Transverse colon (tissue), 4 donors: ENCODE measurements around the gene SHISA7. TPM values are rescaled to one million over a fixed set of nuclear protein-coding genes. Genes with fewer than 3 reads are reported as not detected.

Experiments
- DNase-seq: peaks from one replicate; pipeline ENCODE4 v3.0.0-alpha.2; 2019
- H3K27ac ChIP-seq, 4 donors: fragments of 200-600 bp; sonication (generic); 2 replicates each; pipeline ENCODE4 v1.5.1; 2016 to 2018; ENCODE audit warnings: inconsistent platforms in 4 of 4
- H3K27me3 ChIP-seq: fragments of 200-600 bp; sonication (generic); 2 replicates; pipeline ENCODE4 v1.5.1; 2017; ENCODE audit warnings: inconsistent platforms
- H3K36me3 ChIP-seq, 4 donors: fragments of 200-600 bp; sonication (generic); 2 replicates each; pipeline ENCODE4 v1.5.1; 2017 to 2019; ENCODE audit warnings: inconsistent platforms in 4 of 4
- H3K4me1 ChIP-seq, 4 donors: fragments of 200-600 bp; sonication (generic); 2 replicates each; pipeline ENCODE4 v1.5.1; 2017 to 2020; ENCODE audit warnings: inconsistent platforms in 4 of 4
- H3K4me3 ChIP-seq, 4 donors: fragments of 200-600 bp; sonication (generic); 1 replicate in 1 of 4; 2 replicates in 3 of 4; pipeline versions ENCODE4 v1.5.1 to v1.6.1; 2017 to 2019; ENCODE audit warnings: inconsistent platforms in 4 of 4
- H3K9me3 ChIP-seq, 2 donors: fragments of 200-600 bp; sonication (generic); 2 replicates each; pipeline ENCODE4 v1.5.1; 2017 to 2019; ENCODE audit warnings: inconsistent platforms in 2 of 2
- CTCF ChIP-seq, 5 experiments: fragments of 200-600 bp in 3 of 5; fragments of 450-650 bp in 2 of 5; sonication (generic) in 3 of 5; IDR thresholded peaks; 1 replicate in 2 of 5; 2 replicates in 3 of 5; pipeline ENCODE4 v1.5.1; 2016 to 2017; ENCODE audit warnings: antibody characterized with exemption in 5 of 5, inconsistent platforms in 3 of 5, mild to moderate bottlenecking in 2 of 5, moderate library complexity in 1 of 5
- EP300 ChIP-seq: sonication (generic); formaldehyde crosslinking; IDR thresholded peaks from one replicate; pipeline ENCODE4 v1.6.1; 2017; ENCODE audit warnings: antibody characterized with exemption, low read depth
- POLR2A ChIP-seq: fragments of 450-650 bp; IDR thresholded peaks from one replicate; pipeline ENCODE4 v1.6.1; 2016; ENCODE audit warnings: antibody characterized with exemption, mild to moderate bottlenecking, moderate library complexity
- POLR2AphosphoS5 ChIP-seq, 3 donors: sonication (generic); formaldehyde crosslinking; IDR thresholded peaks; one replicate each; pipeline ENCODE4 v1.6.1; 2016; ENCODE audit warnings: antibody characterized with exemption in 3 of 3
- WGBS, 2 donors: methylation state at CpG; one replicate each; pipeline ENCODE4 v1.1.5; 2018; ENCODE audit warnings: low coverage in 1 of 2; 5-methylcytosine and 5-hydroxymethylcytosine counted together
- in situ Hi-C, 4 donors: fragments of 200-750 bp; cut with MboI; loops; one replicate each; pipeline versions ENCODE4 v1.15.0 to v1.15.1; 2017; ENCODE audit warnings: low sequenced_read_pairs in 3 of 4, low pct_ligation_motif_present in 1 of 4, low pct_unique_long_range_greater_than_20kb in 1 of 4
- intact Hi-C: fragments of 100-400 bp; cut with DNase I; formaldehyde crosslinking; loops from one replicate; pipeline ENCODE4 v1.15.1; 2023; ENCODE audit warnings: low total_unique reads
- total RNA-seq, 4 donors: library from RNA; depleted of rRNA; stranded (reverse); fragments of >200 nt; gene quantifications; one replicate each; pipeline ENCODE4 v1.1.0, GENCODE V29; 2016

SHISA7 gene
- total RNA-seq, 4 donors from 2014 or later, result 0.75 TPM; not detected in 3

GRCh38 chr19:55384920-55385723 lies 58.0 kb downstream of the SHISA7 start:
- intact Hi-C loops (loop anchor here (5.0 to 10.0 kb wide), 2 partner anchors 83 to 270 kb away; partner anchors contain the start of gene U2AF2), in situ Hi-C loops (loop anchor here in 1 of 4 donors (25.0 kb wide), 1 partner anchor 98 kb away; the partner anchor contains the start of genes BRSK1 and HSPBP1)
- WGBS, 2 donors, result 5% methylated on average over 34 of the region's 34 CpGs; no CpG with 5 or more reads in 1 of the 2 donors
- peaks cover 33 to 54% (median 44%) of the 10 kb centered on the region in 4 donors for H3K4me1 ChIP-seq
- peak overlapping the region; percentile 12 to 93 (median 78) for H3K4me3 ChIP-seq
- H3K36me3 ChIP-seq, result peaks cover 0 to 6% (median 0%) of the 10 kb centered on the region in 4 donors
- no peaks in the 10 kb centered on the region for H3K27me3 ChIP-seq
- peak; percentile 96 for DNase-seq
- no peaks in the 10 kb centered on the region for H3K9me3 ChIP-seq
- TF ChIP-seq POLR2AphosphoS5 (IDR thresholded peaks at IDR 0.05) (peak; percentile 6 to 52 (median 43)), EP300 (no peak)
- peak overlapping the region; percentile 94 to 99 (median 96) for H3K27ac ChIP-seq

GRCh38 chr19:55384131-55384919 lies 58.8 kb downstream of the SHISA7 start, which contains the start of gene TMEM238:
TSS of gene TMEM238 (minus strand) at chr19:55384292. CDS start at chr19:55384259, 33 bp downstream.
- H3K4me1 ChIP-seq, result peaks cover 33 to 50% (median 44%) of the 10 kb centered on the region in 4 donors
- intact Hi-C loops, result loop anchor here (5.0 to 10.0 kb wide), 2 partner anchors 82 to 270 kb away; partner anchors contain the start of gene U2AF2
- in situ Hi-C loops, result loop anchor here in 1 of 4 donors (25.0 kb wide), 1 partner anchor 97 kb away; the partner anchor contains the start of genes BRSK1 and HSPBP1

GRCh38 chr19:55383279-55384130 lies 59.6 kb downstream of the SHISA7 start:
- in situ Hi-C loops, result loop anchor here in 1 of 4 donors (25.0 kb wide), 1 partner anchor 96 kb away; the partner anchor contains the start of genes BRSK1 and HSPBP1
- H3K4me3 ChIP-seq, result peak overlapping the region; percentile 40 to 93 (median 78)

More at GRCh38 chr19:55384131-55384919, 58.8 kb downstream of the SHISA7 start, which contains the start of gene TMEM238:
- Histone ChIP-seq H3K27ac (peak within 1 kb of the TSS; percentile 94 to 99 (median 96)), H3K9me3 (no peaks in the 10 kb centered on the region), H3K27me3 (no peaks in the 10 kb centered on the region), H3K4me3 (peak within 1 kb of the TSS; percentile 40 to 93 (median 78)), H3K36me3 (peaks cover 0 to 6% (median 0%) of the 10 kb centered on the region in 4 donors)
- WGBS, 2 donors, result 13% methylated on average over 32 of the region's 72 CpGs; no CpG with 5 or more reads in 1 of the 2 donors
- peak; percentile 84 for DNase-seq
- TF ChIP-seq POLR2AphosphoS5 (IDR thresholded peaks at IDR 0.05), result peak; percentile 25 to 66 (median 39)
- no peak for TF ChIP-seq EP300
- peak; percentile 64 for TF ChIP-seq POLR2A
- no peak for TF ChIP-seq CTCF (IDR thresholded peaks at IDR 0.05)

More at GRCh38 chr19:55383279-55384130, 59.6 kb downstream of the SHISA7 start:
- TF ChIP-seq POLR2AphosphoS5 (IDR thresholded peaks at IDR 0.05), result peak in 1 of 3 donors; percentile 5
- TF ChIP-seq EP300, result no peak
- peak in 1 of 5 experiments; percentile 25 for TF ChIP-seq CTCF (IDR thresholded peaks at IDR 0.05)
- no peak for TF ChIP-seq POLR2A
- H3K9me3 ChIP-seq, result no peaks in the 10 kb centered on the region
- H3K4me1 ChIP-seq, result peaks cover 28 to 42% (median 40%) of the 10 kb centered on the region in 4 donors
- intact Hi-C loops, result loop anchor here (5.0 to 10.0 kb wide), 2 partner anchors 81 to 271 kb away; partner anchors contain the start of gene U2AF2
- WGBS, 2 donors, result 4% methylated on average over 11 to 55 of the region's 88 CpGs
- peaks cover 0 to 4% (median 0%) of the 10 kb centered on the region in 4 donors for H3K36me3 ChIP-seq
- peak overlapping the region; percentile 94 to 99 (median 96) for H3K27ac ChIP-seq
- no peaks in the 10 kb centered on the region for H3K27me3 ChIP-seq
- peak; percentile 61 for DNase-seq
